IMR-90 (cell line): ENCODE measurements around the gene PCBD1. TPM values are rescaled to one million over a fixed set of nuclear protein-coding genes. Genes with fewer than 3 reads are reported as not detected.

Source experiments
- ATAC-seq: fragments of 200-7000 bp; cut with Tn5 transposase; 2 replicates; pipeline ENCODE4 v1.9.1; 2020; ENCODE audit warnings: low read depth, mild to moderate bottlenecking, moderate library complexity
- BruUV-seq: library from RNA; stranded (reverse); fragments of 400-500 nt; replicated peaks from 2 replicates; lab custom pipeline; 2021; lab: Mats Ljungman, UMichigan
- CTCF ChIA-PET: fragments of 300-600 bp; formaldehyde crosslinking; extraction: SDS; loops from one replicate; lab custom pipeline; 2021; ENCODE audit warnings: antibody characterized with exemption; lab: Yijun Ruan, JAX
- POLR2A ChIA-PET: fragments of 300-600 bp; sonication (Branson Sonifier 250); formaldehyde crosslinking; loops from one replicate; lab custom pipeline; 2022; ENCODE audit warnings: antibody characterized with exemption; ENCODE audit not compliant: unreplicated experiment; lab: Charles Lee
- DNase-seq: peaks from one replicate; pipeline ENCODE4 v3.0.0; 2013
- H2AFZ ChIP-seq: replicated peaks from 2 replicates; pipeline ENCODE3; 2013; ENCODE audit warnings: low read length, mild to moderate bottlenecking; ENCODE audit not compliant: poor library complexity
- H2AK5ac ChIP-seq: 2 replicates; pipeline ENCODE4 v1.6.1; 2013; ENCODE audit warnings: low read depth, low read length, inconsistent platforms
- H2AK9ac ChIP-seq: replicated peaks from 2 replicates; pipeline ENCODE3; 2013; ENCODE audit warnings: mild to moderate bottlenecking, low read depth, low read length, moderate library complexity; ENCODE audit not compliant: poor library complexity
- H2BK120ac ChIP-seq: 2 replicates; pipeline ENCODE4 v1.6.1; 2013; ENCODE audit warnings: low read depth, low read length, inconsistent platforms
- H2BK15ac ChIP-seq: 3 replicates; pipeline ENCODE4 v1.6.1; 2013; ENCODE audit warnings: low read depth, low read length, inconsistent platforms
- H2BK20ac ChIP-seq: 2 replicates; pipeline ENCODE4 v1.6.1; 2013; ENCODE audit warnings: low read depth, mild to moderate bottlenecking, inconsistent platforms, low read length, moderate library complexity
- H2BK5ac ChIP-seq: 2 replicates; pipeline ENCODE4 v1.6.1; 2013; ENCODE audit warnings: mild to moderate bottlenecking, low read depth, low read length, inconsistent platforms; ENCODE audit not compliant: poor library complexity, severe bottlenecking
- H3K14ac ChIP-seq: replicated peaks from 2 replicates; pipeline ENCODE4 v1.6.1; 2013; ENCODE audit warnings: low read depth, low read length, inconsistent platforms
- H3K18ac ChIP-seq: 2 replicates; pipeline ENCODE4 v1.6.1; 2013; ENCODE audit warnings: low read depth, low read length, control low read depth
- H3K23ac ChIP-seq: 2 replicates; pipeline ENCODE4 v1.6.1; 2013; ENCODE audit warnings: low read depth, low read length, inconsistent platforms
- H3K27ac ChIP-seq: 2 replicates; pipeline ENCODE4 v1.5.1; 2013; ENCODE audit warnings: mild to moderate bottlenecking, control low read depth, low read length; ENCODE audit not compliant: insufficient read depth
- H3K27me3 ChIP-seq: 2 replicates; pipeline ENCODE4 v1.6.1; 2013; ENCODE audit warnings: low read length; ENCODE audit not compliant: control insufficient read depth, insufficient read depth
- H3K36me3 ChIP-seq: 2 replicates; pipeline ENCODE4 v1.6.1; 2013; ENCODE audit warnings: low read length, mixed read lengths; ENCODE audit not compliant: control insufficient read depth, insufficient read depth
- H3K4ac ChIP-seq: 2 replicates; pipeline ENCODE4 v1.6.1; 2013; ENCODE audit warnings: low read depth, low read length, inconsistent platforms
- H3K4me1 ChIP-seq: 2 replicates; pipeline ENCODE4 v1.6.1; 2013; ENCODE audit warnings: low read length, mixed read lengths; ENCODE audit not compliant: control insufficient read depth, insufficient read depth
- H3K4me2 ChIP-seq: 2 replicates; pipeline ENCODE4 v1.6.1; 2013; ENCODE audit warnings: low read depth, mild to moderate bottlenecking, control low read depth, low read length, moderate library complexity
- H3K4me3 ChIP-seq: 2 replicates; pipeline ENCODE4 v1.5.1; 2013; ENCODE audit warnings: low read depth, mild to moderate bottlenecking, control low read depth, low read length, moderate library complexity; ENCODE audit not compliant: insufficient read depth
- H3K56ac ChIP-seq: 2 replicates; pipeline ENCODE4 v1.6.1; 2013; ENCODE audit warnings: low read length, inconsistent platforms; ENCODE audit not compliant: insufficient read depth; ENCODE audit errors: extremely low read depth
- H3K79me1 ChIP-seq, 2 experiments: 2 replicates each; pipeline ENCODE4 v1.6.1; 2013; ENCODE audit warnings: low read length in 2 of 2, inconsistent platforms in 1 of 2, low read depth in 1 of 2
- H3K9ac ChIP-seq: 2 replicates; pipeline ENCODE4 v1.6.1; 2013; ENCODE audit warnings: low read depth, low read length, control low read depth
- H3K9me1 ChIP-seq: 2 replicates; pipeline ENCODE4 v1.6.1; 2013; ENCODE audit warnings: low read length, inconsistent platforms; ENCODE audit not compliant: insufficient read depth
- H3K9me3 ChIP-seq: 2 replicates; pipeline ENCODE4 v1.6.1; 2013; ENCODE audit warnings: low read length; ENCODE audit not compliant: control insufficient read depth, insufficient read depth
- H4K20me1 ChIP-seq: 2 replicates; pipeline ENCODE4 v1.6.1; 2013; ENCODE audit warnings: low read length, inconsistent platforms; ENCODE audit not compliant: insufficient read depth
- H4K5ac ChIP-seq: 2 replicates; pipeline ENCODE4 v1.6.1; 2013; ENCODE audit warnings: mild to moderate bottlenecking, low read depth, low read length, control low read depth
- H4K8ac ChIP-seq, 2 experiments: 2 replicates each; pipeline ENCODE4 v1.6.1; 2013; ENCODE audit warnings: low read depth in 2 of 2, low read length in 2 of 2, control low read depth in 1 of 2, inconsistent platforms in 1 of 2
- H4K91ac ChIP-seq: 2 replicates; pipeline ENCODE4 v1.6.1; 2013; ENCODE audit warnings: low read depth, low read length, inconsistent platforms; ENCODE audit not compliant: insufficient read depth
- CHD1 ChIP-seq: IDR thresholded peaks from 2 replicates; pipeline ENCODE4 v1.6.1; 2012; ENCODE audit warnings: low read depth, low read length, improper control_type of control experiment
- SMC3 ChIP-seq: fragments of 150-350 bp; IDR thresholded peaks from 2 replicates; pipeline ENCODE4 v1.6.1; 2016; ENCODE audit warnings: low read depth, mild to moderate bottlenecking, antibody characterized with exemption, low read length, moderate library complexity
- WGBS, 2 experiments: methylation state at CpG; one replicate each; pipeline versions ENCODE4 v1.1.5 to v1.1.7; 2013; ENCODE audit warnings: missing lambda C conversion rate in 2 of 2; ENCODE audit not compliant: insufficient read length in 1 of 2; ENCODE audit errors: extremely low coverage in 2 of 2; 5-methylcytosine and 5-hydroxymethylcytosine counted together
- dilution Hi-C: fragments of 300-500 bp; cut with HindIII; formaldehyde crosslinking; loops from one replicate; pipeline ENCODE4 v1.14.3; 2018; ENCODE audit warnings: low sequenced_read_pairs; ENCODE audit not compliant: unreplicated experiment
- in situ Hi-C: fragments of 300-500 bp; cut with MboI; formaldehyde crosslinking; loops from 3 replicates; pipeline ENCODE4 v1.14.3; 2019; ENCODE audit warnings: low sequenced_read_pairs, inconsistent platforms, mixed read lengths
- intact Hi-C: fragments of 100-400 bp; cut with micrococcal nuclease; formaldehyde crosslinking; loops from 2 replicates; pipeline ENCODE4 v1.10.0; 2022
- polyA plus RNA-seq, 3 experiments: library from polyadenylated mRNA; depleted of rRNA; stranded (reverse); fragments of >200 nt; gene quantifications; 2 replicates each; pipeline ENCODE4 v1.2.3, GENCODE V29; 2012; ENCODE audit warnings: low replicate concordance in 1 of 3
- total RNA-seq: library from RNA; depleted of rRNA; stranded (reverse); fragments of >200 nt; gene quantifications from 2 replicates; pipeline ENCODE4 v1.2.3, GENCODE V29; 2012

PCBD1 gene
- total and polyA plus RNA-seq, 2 of the 4 experiments (the other 2 are of a cell fraction): 15.8 to 31.6 TPM

DNA sequence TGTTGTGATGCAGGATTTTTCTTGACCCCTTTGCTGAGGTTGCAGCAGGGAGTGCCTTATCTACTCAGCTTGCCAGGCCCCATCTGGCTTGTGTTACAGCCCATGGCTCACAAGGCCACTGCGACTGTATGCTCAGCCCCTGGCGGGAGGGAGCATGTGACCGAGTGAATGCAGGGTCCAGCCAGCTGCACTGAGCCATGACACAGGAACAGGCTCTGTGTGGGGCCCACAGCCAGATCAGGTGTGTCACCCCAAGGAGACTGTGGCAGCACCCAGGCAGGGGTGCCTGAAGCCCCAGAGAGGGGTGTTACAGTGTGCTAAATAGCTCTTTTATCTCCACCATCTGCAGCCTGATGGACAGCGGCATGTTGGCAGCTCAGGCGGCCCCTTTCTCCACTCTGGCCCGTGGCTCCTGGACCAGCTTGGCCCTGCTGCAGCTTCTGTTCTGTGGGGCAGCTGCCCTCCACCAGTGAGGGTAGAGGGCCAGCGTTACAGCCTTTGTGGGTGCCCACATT lies 2.6 kb upstream of the PCBD1 start:
- TF ChIP-seq CHD1 (no peak), SMC3 (no peak)
- H3K4me2 ChIP-seq: no peak overlapping the region
- POLR2A ChIA-PET: no interaction called here
- H3K23ac ChIP-seq: no peak overlapping the region
- H3K27me3 ChIP-seq: peaks cover 8% of the 10 kb centered on the region; the same call in 1 of the 2 replicates
- no peaks in the 10 kb centered on the region; the same call in 1 of the 2 replicates for H3K9me1 ChIP-seq
- H3K4me3 ChIP-seq: no peak overlapping the region
- DNase-seq (no peak), ATAC-seq (no peak)
- no peak overlapping the region for H4K91ac ChIP-seq
- H3K9ac ChIP-seq: no peak overlapping the region
- H3K4me1 ChIP-seq: peaks cover 2% of the 10 kb centered on the region; the same call in 1 of the 2 replicates
- H2BK120ac ChIP-seq: no peak overlapping the region
- BruUV-seq: no TSS peak
- H4K8ac ChIP-seq: no peak overlapping the region
- H2BK20ac ChIP-seq: no peak overlapping the region
- peak overlapping the region; percentile 6 for H2AFZ ChIP-seq
- H3K79me1 ChIP-seq: no peaks in the 10 kb centered on the region
- WGBS, 2 experiments: 50% methylated on average over 1 of the region's 7 CpGs; no CpG with 5 or more reads in 1 of the 2 experiments
- no peak overlapping the region for H3K4ac ChIP-seq
- H2BK5ac ChIP-seq: no peak overlapping the region
- H3K27ac ChIP-seq: no peak overlapping the region
- no peak overlapping the region for H2AK5ac ChIP-seq
- no peak overlapping the region for H3K18ac ChIP-seq
- dilution Hi-C loops: no loop called here
- intact Hi-C loops: no loop called here
- H3K9me3 ChIP-seq: 0 out of 2 replicates have a peak, but pooled peaks cover 3% of the 10 kb centered on the region
- H3K36me3 ChIP-seq: no peaks in the 10 kb centered on the region
- H2AK9ac ChIP-seq: no peak overlapping the region
- no peak overlapping the region for H4K5ac ChIP-seq
- H4K20me1 ChIP-seq: no peaks in the 10 kb centered on the region
- H2BK15ac ChIP-seq: no peak overlapping the region
- CTCF ChIA-PET: interaction anchor here (2.8 kb wide), 1 partner anchor 12 kb away, joined by 7 read pairs; no protein-coding TSS in a partner anchor
- in situ Hi-C loops: no loop called here
- H3K56ac ChIP-seq: no peak overlapping the region
- H3K14ac ChIP-seq: no peak overlapping the region
